Neural cell (in vitro differentiated cells): ENCODE data around the gene PHACTR1.

ENCODE experiments used
- EP300 ChIP-seq: fragments of 450-650 bp; conservative IDR thresholded peaks from 2 replicates; pipeline ENCODE4 v1.6.1; 2014; ENCODE audit warnings: antibody characterized with exemption, mild to moderate bottlenecking, moderate library complexity; ENCODE audit not compliant: poor library complexity, severe bottlenecking
- EZH2 ChIP-seq: fragments of 200-600, 300-800 bp; shearing (Covaris generic), sonication (generic); IDR thresholded peaks from 2 replicates; pipeline ENCODE4 v1.6.1; 2014; ENCODE audit warnings: antibody characterized with exemption, low read length, borderline replicate concordance, mild to moderate bottlenecking; ENCODE audit not compliant: insufficient read depth, poor library complexity, severe bottlenecking
- MXI1 ChIP-seq: fragments of 450-650 bp; conservative IDR thresholded peaks from 2 replicates; pipeline ENCODE4 v1.6.1; 2014; ENCODE audit warnings: antibody characterized with exemption, mild to moderate bottlenecking; ENCODE audit not compliant: poor library complexity, severe bottlenecking
- POLR2AphosphoS5 ChIP-seq: IDR thresholded peaks from 2 replicates; pipeline ENCODE4 v1.6.1; 2012
- RAD21 ChIP-seq: fragments of 450-650 bp; conservative IDR thresholded peaks from 2 replicates; pipeline ENCODE4 v1.6.1; 2014; ENCODE audit warnings: antibody characterized with exemption, mild to moderate bottlenecking, moderate library complexity
- REST ChIP-seq: IDR thresholded peaks from 2 replicates; pipeline ENCODE4 v1.6.1; 2012; ENCODE audit warnings: borderline replicate concordance
- SMC3 ChIP-seq: fragments of 450-650 bp; conservative IDR thresholded peaks from 2 replicates; pipeline ENCODE4 v1.6.1; 2014; ENCODE audit warnings: antibody characterized with exemption, mild to moderate bottlenecking, moderate library complexity; ENCODE audit not compliant: poor library complexity
- TAF1 ChIP-seq: IDR thresholded peaks from 2 replicates; pipeline ENCODE4 v1.6.1; 2012; ENCODE audit warnings: low read depth
- TF ChIP-seq, protein P1 (sequence below): fragments of 450-650 bp; IDR thresholded peaks from 2 replicates; pipeline ENCODE4 v1.5.1; 2014; ENCODE audit warnings: antibody characterized with exemption, mild to moderate bottlenecking, moderate library complexity; ENCODE audit not compliant: poor library complexity, severe bottlenecking

DNA sequence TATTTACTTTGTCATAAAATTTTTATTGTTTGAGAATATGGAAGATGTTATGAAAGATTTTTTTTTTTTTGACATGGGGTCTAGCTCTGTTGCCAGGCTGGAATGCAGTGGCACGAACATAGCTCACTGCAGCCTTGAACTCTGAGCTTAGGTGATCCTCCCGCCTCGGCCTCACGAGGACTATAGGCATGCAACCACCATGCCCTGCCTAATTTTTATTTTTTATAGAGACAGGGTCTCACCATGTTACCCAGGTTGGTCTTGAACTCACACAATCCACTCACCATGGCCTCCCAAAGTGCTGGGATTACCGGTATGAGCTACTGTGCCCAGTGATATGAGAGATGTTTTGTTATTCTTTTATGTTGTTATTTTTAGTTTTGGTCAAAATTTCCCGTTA lies 316.0 kb downstream of the PHACTR1 start:
- TF ChIP-seq, protein P1, sequence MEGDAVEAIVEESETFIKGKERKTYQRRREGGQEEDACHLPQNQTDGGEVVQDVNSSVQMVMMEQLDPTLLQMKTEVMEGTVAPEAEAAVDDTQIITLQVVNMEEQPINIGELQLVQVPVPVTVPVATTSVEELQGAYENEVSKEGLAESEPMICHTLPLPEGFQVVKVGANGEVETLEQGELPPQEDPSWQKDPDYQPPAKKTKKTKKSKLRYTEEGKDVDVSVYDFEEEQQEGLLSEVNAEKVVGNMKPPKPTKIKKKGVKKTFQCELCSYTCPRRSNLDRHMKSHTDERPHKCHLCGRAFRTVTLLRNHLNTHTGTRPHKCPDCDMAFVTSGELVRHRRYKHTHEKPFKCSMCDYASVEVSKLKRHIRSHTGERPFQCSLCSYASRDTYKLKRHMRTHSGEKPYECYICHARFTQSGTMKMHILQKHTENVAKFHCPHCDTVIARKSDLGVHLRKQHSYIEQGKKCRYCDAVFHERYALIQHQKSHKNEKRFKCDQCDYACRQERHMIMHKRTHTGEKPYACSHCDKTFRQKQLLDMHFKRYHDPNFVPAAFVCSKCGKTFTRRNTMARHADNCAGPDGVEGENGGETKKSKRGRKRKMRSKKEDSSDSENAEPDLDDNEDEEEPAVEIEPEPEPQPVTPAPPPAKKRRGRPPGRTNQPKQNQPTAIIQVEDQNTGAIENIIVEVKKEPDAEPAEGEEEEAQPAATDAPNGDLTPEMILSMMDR, result no peak
- TF ChIP-seq MXI1 (no peak), SMC3 (no peak), POLR2AphosphoS5 (no peak), RAD21 (no peak), EZH2 (no peak), TAF1 (no peak), EP300 (no peak), REST (no peak)
